Measurements from ENCODE around the gene ARID5B.

Gene ARID5B

GRCh38 chr10:61960396-61961120 is 59.1 kb downstream of the ARID5B start:
- Histone ChIP-seq H3K4me3 (no peak overlapping the region), H3K27ac (no peak overlapping the region)
- DNase-seq (ENCODE audit: low spot score), result no peak
- TF ChIP-seq CTCF (IDR thresholded peaks at IDR 0.05), result no peak

GRCh38 chr10:61961278-61961677 is 59.8 kb downstream of the ARID5B start:
- Histone ChIP-seq H3K4me3 (no peak overlapping the region), H3K27ac (no peak overlapping the region)
- DNase-seq (ENCODE audit: low spot score), result no peak
- no peak for TF ChIP-seq CTCF (IDR thresholded peaks at IDR 0.05)

GRCh38 chr10:61962971-61963370 is 61.5 kb downstream of the ARID5B start:
- H3K4me3 ChIP-seq, result no peak overlapping the region
- DNase-seq (ENCODE audit: low spot score), result no peak
- no peak overlapping the region for H3K27ac ChIP-seq
- TF ChIP-seq CTCF (IDR thresholded peaks at IDR 0.05), result no peak

- no peak for DNase-seq (ENCODE audit: low spot score)
- H3K27ac ChIP-seq, result peak overlapping the region in 1 of 2 donors; percentile 78
- TF ChIP-seq CTCF (IDR thresholded peaks at IDR 0.05), result no peak
- peak overlapping the region; percentile 54 for H3K4me3 ChIP-seq
These were observed 62.2 kb downstream of the ARID5B start for GRCh38 chr10:61963669-61964058.

GRCh38 chr10:61964059-61964709 is 62.7 kb downstream of the ARID5B start:
- peak overlapping the region; percentile 19 to 78 for H3K27ac ChIP-seq
- peak overlapping the region; percentile 54 for H3K4me3 ChIP-seq
- TF ChIP-seq CTCF (IDR thresholded peaks at IDR 0.05), result no peak

GRCh38 chr10:61964949-61965702 is 63.6 kb downstream of the ARID5B start:
- Histone ChIP-seq H3K27ac (peak overlapping the region; percentile 19 to 78), H3K4me3 (no peak overlapping the region)
- TF ChIP-seq CTCF (IDR thresholded peaks at IDR 0.05), result no peak
- no peak for DNase-seq (ENCODE audit: low spot score)

More at GRCh38 chr10:61964059-61964709, 62.7 kb downstream of the ARID5B start:
- DNase-seq (ENCODE audit: low spot score), result no peak
